ENCODE measurements around the gene TP53INP2.

TP53INP2 gene

DNA sequence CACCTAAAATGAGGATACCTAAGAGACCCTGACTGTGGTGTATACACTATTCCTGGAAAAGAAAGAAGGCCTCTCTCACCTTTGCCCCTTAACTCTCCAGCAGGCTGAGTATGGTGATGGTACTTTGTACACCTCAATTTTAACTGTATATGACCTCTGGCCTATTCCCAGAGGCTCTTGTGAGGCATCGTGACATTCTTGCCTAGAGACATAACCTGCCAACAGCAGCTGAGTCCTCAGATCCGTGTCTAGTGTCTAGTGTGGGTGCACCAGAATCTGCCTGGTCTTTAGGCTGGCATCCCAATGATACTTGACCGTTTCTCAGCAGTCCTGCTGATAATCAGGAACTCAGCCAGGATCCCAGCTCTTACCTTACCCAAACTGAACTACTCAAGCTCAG lies 20.0 kb downstream of the TP53INP2 start:
- no peak for DNase-seq

DNA sequence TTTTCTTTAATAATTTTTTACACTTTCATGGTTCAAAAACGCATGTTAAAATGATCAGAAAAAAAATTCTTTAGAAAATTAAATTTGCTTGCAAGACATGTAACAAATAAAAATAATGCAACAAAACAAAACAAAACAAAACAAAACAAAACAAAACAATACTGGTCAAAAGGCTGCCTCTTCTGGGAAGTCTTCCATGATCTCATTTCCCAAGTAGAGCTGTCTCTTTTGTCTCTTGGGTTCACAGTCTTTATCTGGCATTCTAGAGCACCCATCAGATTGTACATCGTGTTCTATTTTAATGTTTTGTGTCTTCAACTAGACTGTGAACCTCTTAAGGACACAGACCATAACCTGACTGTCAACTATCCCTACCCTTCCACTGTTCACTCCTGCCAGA lies 25.3 kb downstream of the TP53INP2 start:
- DNase-seq: no peak

DNA sequence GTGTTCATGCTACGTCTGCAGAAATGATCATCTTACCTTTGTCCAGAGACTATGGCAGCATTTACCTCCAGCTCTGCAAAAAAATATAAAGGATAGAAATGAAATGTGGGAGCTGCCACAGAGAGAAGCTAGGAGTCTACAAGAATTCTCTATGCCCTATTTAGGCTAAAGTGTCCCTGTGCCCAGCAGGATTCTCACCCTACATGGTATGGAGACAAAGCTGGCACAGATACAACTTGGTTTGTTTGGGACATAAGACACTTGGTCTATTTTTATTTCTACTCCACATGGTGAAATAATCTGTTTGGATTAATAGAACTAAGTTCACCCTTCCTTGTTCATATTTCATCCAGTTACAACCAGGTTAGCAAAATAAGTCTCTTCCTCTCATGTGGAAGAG lies 28.4 kb downstream of the TP53INP2 start:
- DNase-seq: no peak

DNA sequence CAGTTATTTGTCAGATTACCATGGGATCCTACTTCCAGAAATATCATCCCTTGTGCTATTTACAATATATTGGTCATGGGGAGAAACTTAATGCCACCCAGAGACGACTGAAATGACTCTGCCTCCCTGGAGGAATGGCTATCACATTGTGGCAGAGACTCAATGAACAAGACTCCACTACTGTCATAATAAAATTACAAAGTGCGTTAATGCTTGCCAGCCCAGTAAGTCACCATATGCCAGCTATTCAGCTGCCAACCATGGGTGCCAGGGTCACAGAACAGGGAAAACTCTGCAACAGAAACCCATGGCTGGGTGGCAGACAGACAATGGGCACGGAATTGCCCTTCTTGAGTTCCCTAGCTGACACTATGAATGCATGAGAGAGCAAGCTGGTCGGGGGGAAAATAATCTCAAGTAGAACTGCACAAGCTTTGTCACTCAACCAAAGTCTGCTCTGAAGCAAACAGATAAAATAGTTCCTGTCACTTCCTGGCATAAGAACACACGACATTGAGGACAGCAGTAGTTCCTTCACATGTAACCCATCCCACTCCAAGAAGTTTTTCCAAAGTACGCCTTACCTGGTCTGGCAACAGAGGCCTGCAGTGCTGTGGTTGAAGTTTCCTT lies 32.1 kb downstream of the TP53INP2 start:
- DNase-seq: no peak

DNA sequence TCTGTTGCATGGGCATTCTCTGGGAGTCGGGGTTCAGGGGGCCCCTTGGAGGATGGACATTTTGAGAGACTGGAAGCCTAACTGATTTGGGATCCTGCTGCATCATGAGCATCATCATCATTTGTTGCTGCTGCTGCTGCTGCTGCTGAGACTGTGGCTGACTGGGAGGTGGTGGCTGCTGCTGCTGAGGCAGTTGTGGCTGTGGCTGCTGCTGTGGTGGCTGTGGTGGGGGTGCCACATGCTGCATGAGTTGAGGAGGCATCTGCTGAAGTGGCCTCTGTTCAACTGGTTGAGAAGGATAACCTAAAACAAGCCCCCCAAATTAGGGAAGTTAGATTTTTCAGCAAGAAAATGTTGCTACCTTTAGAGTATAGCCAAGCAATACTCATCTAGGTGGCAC lies 38.9 kb downstream of the TP53INP2 start:
- no peak for DNase-seq

DNA sequence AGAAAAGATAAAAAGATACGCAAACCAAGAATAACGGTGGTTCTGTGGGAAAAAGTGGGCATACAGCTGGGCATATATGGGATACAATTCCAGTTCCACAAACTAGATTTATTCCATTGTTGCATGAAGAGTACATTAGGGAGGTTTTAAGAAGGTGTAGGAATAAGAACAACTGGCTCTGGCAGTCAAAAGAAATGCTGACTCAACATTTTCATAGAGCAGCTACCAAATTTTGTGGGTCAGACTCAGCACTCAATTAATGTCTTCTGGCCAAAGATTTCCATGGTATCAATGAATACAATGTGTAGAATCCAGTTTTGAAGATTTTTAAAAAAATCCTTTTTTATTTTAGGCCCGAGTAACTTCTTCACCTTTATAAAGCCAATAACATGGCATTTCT lies 40.2 kb downstream of the TP53INP2 start:
- no peak for DNase-seq

DNA sequence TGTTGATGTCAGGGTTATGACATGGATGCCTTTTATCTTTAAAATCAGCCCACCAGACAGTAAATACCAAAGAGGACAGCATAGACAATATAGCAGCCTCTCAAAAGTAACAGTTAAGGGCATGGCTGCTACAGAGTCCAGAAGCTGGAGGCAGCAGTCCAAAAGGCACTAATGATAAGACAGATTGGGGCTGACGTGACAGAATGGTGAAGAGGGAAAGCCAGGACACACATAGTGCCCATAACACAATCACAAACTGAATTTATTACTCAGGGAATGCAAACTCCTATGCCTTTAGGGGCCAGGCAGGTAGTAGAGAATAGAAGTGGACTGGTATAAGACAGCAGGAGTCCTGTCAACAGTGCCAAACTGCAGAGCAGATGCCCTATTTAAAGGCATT lies 40.7 kb downstream of the TP53INP2 start:
- DNase-seq: no peak

DNA sequence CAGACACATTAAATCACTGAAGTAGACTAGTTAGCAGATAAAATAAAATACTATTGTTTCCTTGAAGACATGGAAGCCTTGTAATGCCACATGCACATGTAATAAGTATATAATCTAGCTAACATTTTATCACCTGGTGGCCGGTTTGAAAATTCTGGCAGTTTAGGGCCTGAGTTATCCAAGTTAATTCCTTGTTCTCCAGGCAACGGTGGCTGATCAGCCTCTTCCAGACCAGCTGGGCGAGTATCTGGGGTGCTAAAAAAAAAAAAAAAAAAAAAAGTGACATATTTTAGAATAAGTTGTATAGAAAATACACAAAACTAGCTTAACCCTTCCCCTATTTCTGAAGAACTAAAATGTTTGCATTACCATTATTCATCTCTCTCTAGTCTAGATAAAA lies 42.5 kb downstream of the TP53INP2 start:
- no peak for DNase-seq

DNA sequence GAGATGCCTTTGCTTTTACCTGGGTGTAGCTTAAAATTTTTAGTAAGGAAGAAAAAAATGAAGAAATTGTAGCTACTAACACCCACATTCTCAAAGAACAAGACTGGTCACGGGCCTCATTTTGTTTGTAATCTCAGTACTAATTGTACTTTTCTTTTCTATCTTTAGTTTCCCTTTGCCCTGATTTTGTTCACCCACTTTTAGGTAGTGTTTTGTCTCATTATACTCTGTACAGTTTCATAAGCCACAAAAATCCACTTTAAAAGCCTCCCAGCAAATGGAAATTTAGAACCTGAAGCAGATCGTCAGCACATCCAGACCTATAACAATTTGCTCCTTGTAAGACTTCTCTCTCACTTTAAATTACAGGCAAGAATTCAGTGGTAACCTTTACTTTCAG lies 43.3 kb downstream of the TP53INP2 start:
- no peak for DNase-seq

DNA sequence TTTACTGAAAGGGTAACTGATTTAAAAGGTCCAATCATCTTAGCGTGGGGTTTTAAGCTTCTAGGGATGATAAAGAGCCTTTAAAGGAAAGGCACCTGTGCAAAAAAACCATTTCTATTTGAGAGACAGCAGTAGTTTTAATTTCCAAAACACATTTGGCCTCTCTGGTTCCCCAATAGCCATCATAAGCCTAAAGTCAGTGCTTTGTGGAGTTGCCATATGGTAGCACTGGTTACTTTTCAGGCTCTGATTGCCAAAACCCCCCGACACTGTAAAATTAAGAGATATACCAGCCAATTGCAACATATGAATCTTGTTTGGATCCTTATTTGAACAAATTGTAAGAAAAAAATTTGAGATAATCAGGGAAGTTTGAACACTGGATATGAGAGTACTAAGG lies 44.6 kb downstream of the TP53INP2 start:
- no peak for DNase-seq

DNA sequence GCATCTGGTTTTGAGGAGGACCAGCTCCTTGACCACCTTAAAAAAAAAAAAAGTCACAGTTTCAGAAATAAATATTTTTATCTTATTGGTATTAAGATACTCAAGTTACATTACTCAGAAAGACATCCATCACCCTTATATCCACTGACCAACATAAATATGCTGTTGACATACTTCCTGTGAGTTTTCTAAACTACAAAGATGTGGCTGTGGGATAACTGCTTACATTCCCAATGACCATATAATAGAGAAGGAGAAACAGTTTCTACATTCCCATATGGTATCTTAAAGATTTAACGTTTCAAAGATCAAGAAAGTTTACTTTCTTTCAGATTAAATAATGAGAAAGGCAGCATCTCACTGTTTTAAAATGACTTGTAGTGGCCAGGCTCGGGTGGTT lies 46.3 kb downstream of the TP53INP2 start:
- no peak for DNase-seq

DNA sequence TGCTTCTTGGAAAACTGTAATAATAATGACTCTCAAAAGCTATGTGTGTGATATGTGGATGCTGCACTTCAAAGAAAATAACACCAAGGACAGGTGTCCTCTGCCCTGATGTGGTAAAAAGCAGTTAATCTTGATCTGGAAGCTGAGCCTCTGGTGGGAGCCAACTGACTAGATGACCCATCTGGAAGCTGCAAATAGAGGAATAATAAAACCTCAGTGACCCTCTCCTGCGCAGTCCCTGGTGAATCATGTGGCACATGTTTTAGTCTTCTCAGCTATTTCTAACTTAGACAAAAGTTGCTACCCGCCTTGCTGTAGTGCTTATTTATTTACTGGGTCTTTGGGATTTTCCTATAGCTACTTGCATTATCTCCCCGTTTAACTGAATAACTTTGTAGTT lies 47.3 kb downstream of the TP53INP2 start:
- no peak for DNase-seq

DNA sequence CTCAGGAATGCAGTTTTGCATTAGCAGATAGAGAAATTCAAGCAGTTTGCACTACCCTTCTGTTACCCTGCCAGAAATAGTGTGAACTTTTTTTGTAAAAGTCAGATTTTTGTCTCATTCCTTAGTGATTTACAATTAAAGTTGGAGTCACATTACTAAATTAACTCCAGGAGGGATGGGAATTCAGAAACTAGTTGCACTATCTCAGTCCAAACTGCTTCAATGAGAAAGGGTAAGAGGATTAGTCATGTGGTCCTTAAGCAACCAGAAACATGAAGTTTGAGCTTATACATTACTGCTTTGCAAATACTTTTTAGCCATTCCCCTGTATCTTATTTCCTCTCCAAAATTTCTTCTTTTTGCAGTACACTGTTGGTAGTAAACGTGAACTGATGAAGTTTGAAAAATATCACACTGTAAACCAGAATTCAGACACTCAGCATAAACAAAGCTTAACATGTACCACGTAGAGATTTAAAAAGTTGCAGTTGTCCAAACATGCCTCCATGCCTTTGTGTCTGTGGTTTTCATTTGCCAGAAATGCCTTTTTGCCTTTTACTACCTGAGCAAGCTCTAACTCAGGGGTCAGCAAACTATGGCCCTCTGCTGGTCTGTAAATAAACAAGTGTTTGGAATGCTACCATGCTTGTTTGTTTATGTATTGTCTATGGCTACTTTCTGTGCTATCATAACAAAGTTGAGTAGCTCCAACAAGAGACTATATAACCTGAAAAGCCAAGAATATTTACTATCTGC lies 49.7 kb downstream of the TP53INP2 start:
- no peak for DNase-seq

DNA sequence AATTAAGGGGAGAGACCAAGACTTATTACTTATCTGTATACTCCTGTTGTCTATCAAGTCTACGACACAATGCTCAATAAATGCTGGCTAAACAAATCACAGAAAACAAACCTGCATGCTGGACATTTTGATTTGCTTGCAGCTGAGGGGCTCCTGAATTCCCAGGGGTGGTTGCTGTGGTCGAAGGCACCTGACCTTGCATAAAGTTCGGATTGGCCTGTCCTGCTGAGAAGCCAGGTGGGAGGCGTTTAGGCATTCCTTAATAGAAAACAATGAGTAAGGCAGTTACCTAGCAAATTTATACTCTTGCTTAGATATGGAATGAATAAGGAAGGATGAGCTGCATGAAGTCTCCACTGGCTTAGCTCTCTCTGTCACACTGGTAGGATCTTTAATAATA lies 50.5 kb downstream of the TP53INP2 start:
- DNase-seq: no peak

DNA sequence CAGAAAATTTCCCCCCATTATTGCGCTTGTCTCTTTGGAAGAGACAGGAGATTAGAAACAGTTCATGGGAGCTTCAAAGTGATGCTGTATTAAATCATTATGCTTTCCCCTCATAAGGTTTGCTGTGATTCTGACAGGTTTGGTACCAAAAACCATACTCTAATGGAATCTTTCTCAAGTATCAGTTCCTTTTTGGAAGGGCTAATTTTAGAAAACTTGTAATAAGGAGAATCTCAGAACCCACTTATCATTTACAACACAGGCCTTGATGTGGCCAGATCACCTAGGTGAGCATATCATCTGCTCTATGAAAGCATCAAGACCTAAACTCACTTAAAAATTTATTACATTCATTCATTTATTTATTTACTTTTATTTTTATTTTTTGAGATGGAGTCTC lies 51.2 kb downstream of the TP53INP2 start:
- no peak for DNase-seq

DNA sequence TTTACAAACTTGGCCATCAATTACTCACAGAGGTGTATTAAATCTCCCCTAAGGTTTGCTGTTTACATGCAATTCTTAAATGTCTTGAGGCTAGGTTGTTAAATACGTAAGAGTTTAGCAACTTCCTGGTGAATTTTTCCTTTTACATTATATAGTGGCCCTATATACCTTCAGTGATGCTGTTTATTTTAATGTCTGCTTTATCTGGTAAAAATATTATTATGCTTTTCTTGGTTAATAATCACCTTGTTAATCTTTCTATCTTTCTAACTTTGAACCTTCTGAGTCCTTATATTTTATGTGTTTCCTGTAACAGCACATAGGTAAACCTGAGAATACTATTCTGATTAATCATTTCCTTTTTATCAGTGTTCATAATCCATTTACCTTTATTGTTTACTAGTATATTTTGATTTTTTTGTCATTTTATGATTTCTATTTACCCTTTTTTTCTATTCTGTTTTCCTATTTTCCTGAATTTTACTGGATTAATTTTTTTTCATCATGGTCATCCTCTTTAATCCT lies 57.9 kb downstream of the TP53INP2 start:
- DNase-seq: no peak
